GM23338 (cell line): ENCODE results near the gene SMYD3. TPM values are rescaled to one million over a fixed set of nuclear protein-coding genes. Genes with fewer than 3 reads are reported as not detected.
A peak's percentile ranks its signal among the peaks of the same experiment; 100 is the strongest.

ENCODE experiments used
- ATAC-seq: fragments of 200-7000 bp; cut with Tn5 transposase; 3 replicates; pipeline ENCODE4 v1.9.1; 2020
- DNase-seq: peaks from one replicate; pipeline ENCODE4 v3.0.0-alpha.2; 2015; ENCODE audit warnings: low spot score
- H2AFZ ChIP-seq: fragments of 200-600 bp; sonication (generic); 2 replicates; pipeline ENCODE4 v1.8.0; 2016; ENCODE audit warnings: antibody characterized with exemption, mild to moderate bottlenecking, moderate library complexity
- H3F3A ChIP-seq: fragments of 200-600 bp; sonication (generic); replicated peaks from 2 replicates; pipeline ENCODE4 v1.8.0; 2017; ENCODE audit warnings: antibody characterized with exemption, mixed run types, low read depth
- H3K27ac ChIP-seq: fragments of 200-600 bp; sonication (generic); 2 replicates; pipeline ENCODE4 v1.6.1; 2016; ENCODE audit warnings: low read depth
- H3K27me3 ChIP-seq: fragments of 200-600 bp; sonication (generic); 2 replicates; pipeline ENCODE4 v1.8.0; 2016; ENCODE audit warnings: mild to moderate bottlenecking, mixed run types, moderate library complexity; ENCODE audit not compliant: insufficient read depth
- H3K36me3 ChIP-seq: fragments of 200-600 bp; sonication (generic); 2 replicates; pipeline ENCODE4 v1.8.0; 2016; ENCODE audit warnings: mild to moderate bottlenecking; ENCODE audit not compliant: insufficient read depth
- H3K4me1 ChIP-seq: fragments of 200-600 bp; sonication (generic); 2 replicates; pipeline ENCODE4 v1.8.0; 2016; ENCODE audit warnings: mild to moderate bottlenecking, moderate library complexity; ENCODE audit not compliant: insufficient read depth
- H3K4me2 ChIP-seq: fragments of 200-600 bp; sonication (generic); 2 replicates; pipeline ENCODE4 v1.7.1; 2017; ENCODE audit warnings: mixed run types
- H3K4me3 ChIP-seq: fragments of 200-600 bp; sonication (generic); 2 replicates; pipeline ENCODE4 v1.6.1; 2016; ENCODE audit warnings: mixed run types
- H3K79me2 ChIP-seq: fragments of 200-600 bp; sonication (generic); replicated peaks from 2 replicates; pipeline ENCODE4 v1.8.0; 2017; ENCODE audit warnings: mild to moderate bottlenecking; ENCODE audit not compliant: insufficient read depth
- H3K9me2 ChIP-seq: fragments of 200-600 bp; sonication (generic); 2 replicates; pipeline ENCODE4 v1.8.0; 2017; ENCODE audit not compliant: insufficient read depth
- H4K20me1 ChIP-seq: fragments of 200-600 bp; sonication (generic); replicated peaks from 2 replicates; pipeline ENCODE4 v1.8.0; 2017; ENCODE audit warnings: mild to moderate bottlenecking; ENCODE audit not compliant: insufficient read depth
- H3K27ac Mint-ChIP-seq: 2 replicates; pipeline ENCODE4 v1.8.0; 2020; ENCODE audit warnings: inconsistent platforms, mild to moderate bottlenecking, moderate library complexity, mixed read lengths
- H3K27me3 Mint-ChIP-seq: 3 replicates; pipeline ENCODE4 v1.8.0; 2022; ENCODE audit warnings: low read depth, mild to moderate bottlenecking, moderate library complexity, mixed read lengths, inconsistent platforms; ENCODE audit not compliant: insufficient read depth, poor library complexity
- H3K36me3 Mint-ChIP-seq: 3 replicates; pipeline ENCODE4 v1.8.0; 2021; ENCODE audit warnings: low read depth, mild to moderate bottlenecking, inconsistent platforms, moderate library complexity, mixed read lengths
- H3K4me1 Mint-ChIP-seq: 3 replicates; pipeline ENCODE4 v1.8.0; 2020; ENCODE audit warnings: mild to moderate bottlenecking, inconsistent platforms, mixed read lengths
- H3K4me3 Mint-ChIP-seq: 3 replicates; pipeline ENCODE4 v1.8.0; 2021; ENCODE audit warnings: moderate library complexity, mild to moderate bottlenecking, inconsistent platforms, mixed read lengths
- H3K9me3 Mint-ChIP-seq: 3 replicates; pipeline ENCODE4 v1.8.0; 2020; ENCODE audit warnings: moderate library complexity, mild to moderate bottlenecking, inconsistent platforms, mixed read lengths
- CREB1 ChIP-seq: fragments of 250-450 bp; sonication (Bioruptor Pico); IDR thresholded peaks from 2 replicates; pipeline ENCODE4 v1.5.0; 2020; ENCODE audit warnings: low read depth, mild to moderate bottlenecking, moderate library complexity
- EZH2 ChIP-seq: fragments of 200-600 bp; sonication (generic); IDR thresholded peaks from one replicate; pipeline ENCODE4 v1.8.0; 2017; ENCODE audit warnings: antibody characterized with exemption, mild to moderate bottlenecking, low read depth; ENCODE audit not compliant: unreplicated experiment
- EZH2phosphoT487 ChIP-seq: fragments of 200-600 bp; sonication (generic); IDR thresholded peaks from one replicate; pipeline ENCODE4 v1.8.1; 2018; ENCODE audit warnings: antibody characterized with exemption; ENCODE audit not compliant: unreplicated experiment
- JUNB ChIP-seq: IDR thresholded peaks from one replicate; pipeline ENCODE4 v1.6.1; 2016; ENCODE audit warnings: antibody characterized with exemption; ENCODE audit not compliant: unreplicated experiment
- NANOG ChIP-seq: IDR thresholded peaks from 2 replicates; pipeline ENCODE4 v1.6.1; 2016; ENCODE audit warnings: antibody characterized with exemption, borderline replicate concordance
- STAT1 ChIP-seq: IDR thresholded peaks from one replicate; pipeline ENCODE4 v1.6.1; 2016; ENCODE audit warnings: antibody characterized with exemption; ENCODE audit not compliant: unreplicated experiment
- ZNF331 ChIP-seq: fragments of 250-450 bp; sonication (Bioruptor Pico); IDR thresholded peaks from 2 replicates; pipeline ENCODE4 v1.5.0; 2020; ENCODE audit warnings: low read depth, mild to moderate bottlenecking, moderate library complexity
- polyA plus RNA-seq: library from polyadenylated mRNA; unstranded; fragments of >200 nt; fragmentation: Nextera tagmentation; extraction: Ambion mirVana; gene quantifications from 2 replicates; pipeline ENCODE4 v1.2.1, GENCODE V29; 2016
- total RNA-seq: library from RNA; depleted of rRNA; stranded (reverse); fragments of >200 nt; shearing (Covaris generic); gene quantifications from 2 replicates; pipeline ENCODE4 v1.2.3, GENCODE V29; 2014
- TF ChIP-seq, protein P1 (sequence below), 2 experiments: fragments of 200-600 bp in 1 of 2; sonication (generic) in 1 of 2; conservative IDR thresholded peaks; 2 replicates each; pipeline versions ENCODE4 v1.5.1 to v1.6.1; 2016 to 2017; ENCODE audit warnings: antibody characterized with exemption in 2 of 2, low read depth in 2 of 2, mild to moderate bottlenecking in 2 of 2, moderate library complexity in 1 of 2
- TF ChIP-seq, protein P2 (sequence below): IDR thresholded peaks from one replicate; pipeline ENCODE4 v1.6.1; 2018; ENCODE audit warnings: antibody characterized with exemption; ENCODE audit not compliant: unreplicated experiment

Gene SMYD3
- total and polyA plus RNA-seq, 2 experiments from 2014 or later = 31.8 to 34.4 TPM

DNA sequence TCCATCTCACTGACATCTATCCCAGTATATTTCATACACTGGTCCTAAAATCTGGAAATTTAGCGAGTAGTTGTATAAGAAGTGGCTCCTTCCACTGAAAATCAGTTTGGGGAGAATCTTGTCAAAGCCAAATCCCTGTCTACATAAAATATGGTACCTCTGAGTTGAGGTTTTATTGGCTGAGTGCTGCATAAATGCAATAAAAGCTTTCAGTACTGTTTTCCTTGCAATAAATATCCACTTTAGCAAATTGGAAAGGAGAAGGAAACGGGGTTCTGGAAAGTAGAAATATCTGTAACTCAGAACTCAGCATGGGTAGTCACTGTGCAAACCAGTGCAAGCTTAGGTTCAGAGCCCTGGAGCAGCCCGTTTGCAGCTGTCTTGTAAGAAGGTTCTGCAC is 580.2 kb downstream of the SMYD3 start:
- Mint-ChIP-seq H3K27ac (no peak overlapping the region), H3K4me3 (no peak overlapping the region), H3K9me3 (no peaks in the 10 kb centered on the region), H3K27me3 (no peaks in the 10 kb centered on the region), H3K36me3 (no peaks in the 10 kb centered on the region), H3K4me1 (peaks cover 5% of the 10 kb centered on the region; the same call in 1 of the 3 replicates)
- Histone ChIP-seq H3K27ac (no peak overlapping the region), H4K20me1 (no peaks in the 10 kb centered on the region), H3K27me3 (no peaks in the 10 kb centered on the region), H3K79me2 (no peaks in the 10 kb centered on the region), H3K4me3 (no peak overlapping the region), H3K4me2 (no peak overlapping the region), H3K9me2 (no peaks in the 10 kb centered on the region), H3F3A (no peaks in the 10 kb centered on the region), H3K36me3 (no peaks in the 10 kb centered on the region), H3K4me1 (no peaks in the 10 kb centered on the region), H2AFZ (no peak overlapping the region)
- no peak for ATAC-seq
- no peak for DNase-seq
- TF ChIP-seq JUNB = no peak

DNA sequence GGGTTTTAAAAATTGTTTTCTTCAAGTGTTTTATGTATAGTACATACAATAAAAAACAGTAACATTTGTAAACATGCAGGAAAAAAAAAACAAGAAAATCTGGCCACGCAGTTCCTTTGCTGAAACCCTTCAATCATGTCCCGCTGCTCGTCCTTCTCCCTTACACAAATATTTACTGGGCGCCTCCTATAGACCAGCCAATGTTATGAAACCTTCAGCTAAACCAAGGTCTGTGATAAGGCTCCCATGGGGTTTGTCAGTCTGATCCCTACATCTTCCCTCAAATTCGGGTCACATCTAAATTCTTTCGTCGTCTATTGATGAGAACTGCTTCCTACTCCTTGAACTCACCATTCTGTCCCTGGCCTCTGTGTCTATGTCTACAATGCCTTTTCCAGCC is 583.9 kb downstream of the SMYD3 start:
- H3F3A ChIP-seq = no peaks in the 10 kb centered on the region
- no peak overlapping the region for H3K27ac Mint-ChIP-seq
- H3K27me3 ChIP-seq = no peaks in the 10 kb centered on the region
- H3K79me2 ChIP-seq = no peaks in the 10 kb centered on the region
- DNase-seq (peak; percentile 17), ATAC-seq (peak; percentile 60)
- H3K4me2 ChIP-seq = no peak overlapping the region
- no peak overlapping the region for H3K27ac ChIP-seq
- no peak overlapping the region for H2AFZ ChIP-seq
- H3K36me3 ChIP-seq = no peaks in the 10 kb centered on the region
- no peaks in the 10 kb centered on the region for H3K4me1 Mint-ChIP-seq
- H3K27me3 Mint-ChIP-seq = no peaks in the 10 kb centered on the region
- H3K9me2 ChIP-seq = peaks cover 4% of the 10 kb centered on the region; the same call in 1 of the 2 replicates
- no peak overlapping the region for H3K4me3 ChIP-seq
- H3K4me1 ChIP-seq = no peaks in the 10 kb centered on the region
- H3K36me3 Mint-ChIP-seq = no peaks in the 10 kb centered on the region
- TF ChIP-seq, protein P1, sequence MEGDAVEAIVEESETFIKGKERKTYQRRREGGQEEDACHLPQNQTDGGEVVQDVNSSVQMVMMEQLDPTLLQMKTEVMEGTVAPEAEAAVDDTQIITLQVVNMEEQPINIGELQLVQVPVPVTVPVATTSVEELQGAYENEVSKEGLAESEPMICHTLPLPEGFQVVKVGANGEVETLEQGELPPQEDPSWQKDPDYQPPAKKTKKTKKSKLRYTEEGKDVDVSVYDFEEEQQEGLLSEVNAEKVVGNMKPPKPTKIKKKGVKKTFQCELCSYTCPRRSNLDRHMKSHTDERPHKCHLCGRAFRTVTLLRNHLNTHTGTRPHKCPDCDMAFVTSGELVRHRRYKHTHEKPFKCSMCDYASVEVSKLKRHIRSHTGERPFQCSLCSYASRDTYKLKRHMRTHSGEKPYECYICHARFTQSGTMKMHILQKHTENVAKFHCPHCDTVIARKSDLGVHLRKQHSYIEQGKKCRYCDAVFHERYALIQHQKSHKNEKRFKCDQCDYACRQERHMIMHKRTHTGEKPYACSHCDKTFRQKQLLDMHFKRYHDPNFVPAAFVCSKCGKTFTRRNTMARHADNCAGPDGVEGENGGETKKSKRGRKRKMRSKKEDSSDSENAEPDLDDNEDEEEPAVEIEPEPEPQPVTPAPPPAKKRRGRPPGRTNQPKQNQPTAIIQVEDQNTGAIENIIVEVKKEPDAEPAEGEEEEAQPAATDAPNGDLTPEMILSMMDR (conservative IDR thresholded peaks at IDR 0.05; ENCODE audit: low read depth in 2 of 2) = peak; percentile 36
- TF ChIP-seq ZNF331 (CRISPR knock-in tag) = no peak
- H4K20me1 ChIP-seq = no peaks in the 10 kb centered on the region; the same call in 1 of the 2 replicates
- H3K4me3 Mint-ChIP-seq = no peak overlapping the region
- no peaks in the 10 kb centered on the region for H3K9me3 Mint-ChIP-seq

DNA sequence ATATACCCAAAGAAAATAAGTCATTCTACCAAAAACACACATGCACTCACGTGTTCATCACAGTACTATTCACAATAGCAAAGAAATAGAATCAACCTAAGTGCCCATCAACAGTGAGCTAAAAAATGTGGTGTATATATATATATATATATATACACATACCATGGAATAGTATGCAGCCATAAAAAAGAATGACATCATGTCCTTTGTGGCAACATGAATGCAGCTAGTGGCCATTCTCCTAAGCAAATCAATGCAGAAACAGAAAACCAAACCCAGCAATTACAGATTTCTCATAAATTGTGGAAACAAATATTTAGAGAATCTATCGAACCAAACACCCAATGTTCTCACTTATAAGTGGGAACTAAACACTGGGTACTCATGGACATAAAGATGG is 585.7 kb downstream of the SMYD3 start:
- no peak for DNase-seq
- Histone ChIP-seq H3K4me1 (no peaks in the 10 kb centered on the region), H3K79me2 (no peaks in the 10 kb centered on the region), H3K4me2 (no peak overlapping the region), H4K20me1 (no peaks in the 10 kb centered on the region; the same call in 1 of the 2 replicates), H3F3A (no peaks in the 10 kb centered on the region), H3K9me2 (peaks cover 4% of the 10 kb centered on the region), H3K27me3 (no peaks in the 10 kb centered on the region), H3K4me3 (no peak overlapping the region), H3K36me3 (no peaks in the 10 kb centered on the region), H2AFZ (no peak overlapping the region), H3K27ac (no peak overlapping the region)
- Mint-ChIP-seq H3K4me3 (no peak overlapping the region), H3K27ac (no peak overlapping the region), H3K27me3 (no peaks in the 10 kb centered on the region), H3K9me3 (no peaks in the 10 kb centered on the region), H3K4me1 (no peaks in the 10 kb centered on the region), H3K36me3 (no peaks in the 10 kb centered on the region)
- TF ChIP-seq JUNB = no peak
- TF ChIP-seq EZH2 = no peak
- no peak for TF ChIP-seq EZH2phosphoT487
- no peak for TF ChIP-seq NANOG
- TF ChIP-seq ZNF331 (CRISPR knock-in tag) = no peak
- no peak for TF ChIP-seq CREB1 (CRISPR knock-in tag)
- TF ChIP-seq STAT1 = no peak
- TF ChIP-seq, protein P2, sequence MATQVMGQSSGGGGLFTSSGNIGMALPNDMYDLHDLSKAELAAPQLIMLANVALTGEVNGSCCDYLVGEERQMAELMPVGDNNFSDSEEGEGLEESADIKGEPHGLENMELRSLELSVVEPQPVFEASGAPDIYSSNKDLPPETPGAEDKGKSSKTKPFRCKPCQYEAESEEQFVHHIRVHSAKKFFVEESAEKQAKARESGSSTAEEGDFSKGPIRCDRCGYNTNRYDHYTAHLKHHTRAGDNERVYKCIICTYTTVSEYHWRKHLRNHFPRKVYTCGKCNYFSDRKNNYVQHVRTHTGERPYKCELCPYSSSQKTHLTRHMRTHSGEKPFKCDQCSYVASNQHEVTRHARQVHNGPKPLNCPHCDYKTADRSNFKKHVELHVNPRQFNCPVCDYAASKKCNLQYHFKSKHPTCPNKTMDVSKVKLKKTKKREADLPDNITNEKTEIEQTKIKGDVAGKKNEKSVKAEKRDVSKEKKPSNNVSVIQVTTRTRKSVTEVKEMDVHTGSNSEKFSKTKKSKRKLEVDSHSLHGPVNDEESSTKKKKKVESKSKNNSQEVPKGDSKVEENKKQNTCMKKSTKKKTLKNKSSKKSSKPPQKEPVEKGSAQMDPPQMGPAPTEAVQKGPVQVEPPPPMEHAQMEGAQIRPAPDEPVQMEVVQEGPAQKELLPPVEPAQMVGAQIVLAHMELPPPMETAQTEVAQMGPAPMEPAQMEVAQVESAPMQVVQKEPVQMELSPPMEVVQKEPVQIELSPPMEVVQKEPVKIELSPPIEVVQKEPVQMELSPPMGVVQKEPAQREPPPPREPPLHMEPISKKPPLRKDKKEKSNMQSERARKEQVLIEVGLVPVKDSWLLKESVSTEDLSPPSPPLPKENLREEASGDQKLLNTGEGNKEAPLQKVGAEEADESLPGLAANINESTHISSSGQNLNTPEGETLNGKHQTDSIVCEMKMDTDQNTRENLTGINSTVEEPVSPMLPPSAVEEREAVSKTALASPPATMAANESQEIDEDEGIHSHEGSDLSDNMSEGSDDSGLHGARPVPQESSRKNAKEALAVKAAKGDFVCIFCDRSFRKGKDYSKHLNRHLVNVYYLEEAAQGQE = no peak
- ATAC-seq = no peak
